H54 (cell line): ENCODE results near the gene SLC9A9.

Experiments
- DNase-seq: peaks from one replicate; pipeline ENCODE4 v3.0.0; 2011; ENCODE audit warnings: low spot score, mixed read lengths; ENCODE audit not compliant: insufficient read length
- FAIRE-seq: peaks from 3 replicates; lab custom pipeline; 2011; peaks lifted over from hg19 to GRCh38; lab: Jason Lieb, UNC
- POLR2A ChIP-seq: IDR thresholded peaks from 2 replicates; pipeline ENCODE4 v1.6.1; 2011; ENCODE audit warnings: low read depth, mild to moderate bottlenecking, low read length

Gene SLC9A9

GRCh38 chr3:143601723-143602484 is 246.4 kb downstream of the SLC9A9 start:
- no peak for DNase-seq
- no peak for TF ChIP-seq POLR2A
- FAIRE-seq, result no peak

- no peak for DNase-seq
- FAIRE-seq, result no peak
- TF ChIP-seq POLR2A, result no peak
These were observed 247.2 kb downstream of the SLC9A9 start for GRCh38 chr3:143600756-143601718.

DNA sequence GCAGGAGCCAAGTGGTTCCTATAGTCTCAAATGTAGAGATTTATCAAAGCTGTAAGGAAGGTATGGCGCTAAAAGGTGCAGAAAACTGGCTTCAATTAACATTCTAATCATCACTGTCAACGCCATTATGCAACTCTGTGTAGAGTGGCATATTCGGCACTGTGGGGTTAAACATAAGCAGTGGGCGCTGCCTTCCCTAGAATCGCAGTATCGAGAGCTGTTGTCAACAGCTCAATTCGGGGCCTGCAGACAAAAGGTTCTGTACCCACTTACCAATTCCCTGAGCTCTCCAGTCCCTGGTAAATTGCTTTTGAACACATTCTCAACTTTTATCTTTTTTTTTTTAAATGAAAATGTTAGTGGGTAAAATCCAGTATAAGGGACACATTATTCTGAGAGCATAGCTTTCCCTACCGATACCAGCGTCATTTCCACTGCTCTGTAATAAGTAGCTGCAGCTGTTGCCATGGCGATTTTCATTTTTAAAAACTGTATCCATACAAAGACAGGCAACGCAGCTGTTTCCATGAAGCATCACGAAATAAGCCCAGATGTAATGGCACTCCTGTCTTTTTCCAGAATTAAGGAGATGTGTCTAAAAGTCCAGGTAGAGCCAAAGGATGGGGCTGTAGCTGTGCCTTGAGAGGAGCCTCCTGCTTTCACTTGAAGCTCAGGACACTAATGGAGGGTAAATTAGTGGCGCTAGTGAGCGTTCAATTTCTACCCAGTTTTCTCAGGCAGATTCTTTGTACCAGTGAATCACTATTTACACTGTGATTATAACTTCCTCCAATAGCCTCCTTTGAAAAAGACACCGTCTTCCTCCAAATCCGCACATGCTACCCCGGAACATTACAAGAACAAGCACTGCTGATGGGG is 250.3 kb downstream of the SLC9A9 start:
- FAIRE-seq (no peak), DNase-seq (no peak)
- no peak for TF ChIP-seq POLR2A

GRCh38 chr3:143596957-143597642 is 251.2 kb downstream of the SLC9A9 start:
- no peak for DNase-seq
- TF ChIP-seq POLR2A, result no peak
- FAIRE-seq, result no peak

DNA sequence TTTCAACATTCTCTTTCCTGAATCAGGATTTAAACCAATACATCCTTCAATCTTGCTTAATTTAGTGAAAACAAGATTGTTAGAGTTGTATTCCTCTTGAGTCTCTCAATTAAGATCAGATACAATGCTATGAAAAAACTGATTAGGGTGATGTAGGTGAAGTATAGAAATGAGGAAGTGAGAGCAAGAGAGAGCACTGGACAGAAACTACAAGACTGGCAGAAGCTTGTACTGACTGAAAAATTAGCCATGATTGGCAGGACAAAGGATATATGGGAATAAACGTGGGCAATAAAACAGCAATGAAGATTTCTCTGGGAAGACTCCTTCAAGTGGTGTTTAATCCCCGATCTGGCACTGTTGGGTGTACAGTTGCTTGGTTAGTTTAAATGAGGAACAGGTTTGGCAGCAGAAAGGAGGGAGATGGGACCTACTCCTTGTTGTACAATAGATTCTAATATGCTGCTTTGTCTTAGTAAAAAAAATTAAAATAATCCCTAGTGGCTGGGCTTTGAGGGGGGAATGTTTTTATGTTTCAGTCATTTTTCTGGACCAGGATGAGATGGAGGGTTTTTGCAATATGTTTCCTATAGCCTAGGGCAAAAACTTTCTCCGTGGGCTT is 252.7 kb downstream of the SLC9A9 start:
- FAIRE-seq (no peak), DNase-seq (no peak)

DNA sequence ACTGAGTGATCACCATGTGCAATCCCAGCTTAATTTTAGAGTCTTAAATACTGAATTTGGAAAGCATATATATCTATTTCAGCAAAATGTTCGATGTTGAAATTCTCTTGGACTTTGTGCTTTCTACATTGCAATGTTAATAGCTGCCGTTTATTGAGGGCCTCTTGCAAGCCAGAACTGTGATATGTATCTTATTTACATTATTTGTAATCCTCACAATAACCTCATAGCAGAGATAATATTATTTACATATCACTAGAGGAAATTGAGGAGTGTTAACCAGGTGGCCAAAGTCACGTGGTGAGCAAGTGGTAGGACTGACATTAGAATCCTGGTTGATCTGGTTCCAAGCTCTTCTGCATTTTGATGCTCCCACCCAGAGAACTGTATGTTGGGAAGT is 254.1 kb downstream of the SLC9A9 start:
- DNase-seq (no peak), FAIRE-seq (no peak)
- no peak for TF ChIP-seq POLR2A

More for the DNA sequence above, 252.7 kb downstream of the SLC9A9 start:
- no peak for TF ChIP-seq POLR2A

DNA sequence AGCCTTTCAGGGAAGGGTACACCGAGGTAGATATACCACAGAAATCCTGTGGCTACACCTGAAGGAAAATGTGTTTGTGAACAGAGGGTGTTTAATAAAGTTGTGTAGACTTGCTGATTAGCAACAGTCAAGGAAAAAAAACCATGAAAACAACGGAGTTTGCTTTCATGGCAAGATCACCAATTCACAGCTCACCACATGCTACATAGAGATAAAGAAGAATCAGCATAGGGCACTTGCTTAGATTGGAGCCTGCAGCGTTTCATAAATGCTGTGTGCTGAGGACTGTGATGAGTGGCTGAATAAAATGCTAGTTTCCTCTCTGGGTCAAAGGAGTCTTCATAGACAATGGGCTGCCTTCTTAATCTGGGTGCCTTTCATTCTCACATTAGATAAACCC is 257.6 kb downstream of the SLC9A9 start:
- TF ChIP-seq POLR2A, result no peak
- DNase-seq, result no peak
- FAIRE-seq, result no peak

- FAIRE-seq (no peak), DNase-seq (no peak)
- no peak for TF ChIP-seq POLR2A
These were observed 261.7 kb downstream of the SLC9A9 start for GRCh38 chr3:143586576-143586975.

DNA sequence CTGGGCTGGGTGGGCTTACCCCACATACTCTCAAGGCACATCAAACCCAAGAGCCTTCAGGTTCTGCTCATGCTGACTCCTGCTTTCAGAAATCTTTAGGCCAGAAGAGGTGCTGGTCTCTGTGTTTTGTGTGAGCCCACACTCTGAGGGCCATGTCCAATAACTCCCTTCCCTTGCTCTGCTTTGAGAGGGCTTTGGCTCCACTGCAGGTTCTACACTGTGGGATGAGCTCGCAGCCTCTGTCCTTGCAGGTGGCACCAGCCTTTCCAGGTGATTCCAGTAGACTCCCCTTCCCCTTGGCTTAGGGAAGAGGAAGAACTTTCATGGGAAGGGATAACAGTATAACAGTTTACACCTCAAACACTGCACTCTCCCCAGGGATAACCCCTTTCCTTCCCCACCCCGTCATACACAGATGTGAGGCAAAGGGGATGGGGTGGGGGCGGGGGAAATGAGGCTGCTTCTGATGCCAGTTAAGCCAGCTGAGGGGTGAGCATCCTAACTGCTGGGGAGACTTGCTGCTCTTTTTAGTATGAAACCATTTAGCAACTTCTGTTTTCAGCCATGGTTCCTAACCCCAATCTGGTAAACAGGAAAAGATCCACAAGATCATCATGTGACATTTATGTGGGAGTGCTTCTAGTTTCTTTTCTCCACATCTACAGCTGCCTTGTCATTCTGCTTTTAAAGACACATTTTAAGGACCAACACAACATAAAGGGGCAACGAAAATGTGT is 262.4 kb downstream of the SLC9A9 start:
- no peak for TF ChIP-seq POLR2A
- DNase-seq (no peak), FAIRE-seq (no peak)

DNA sequence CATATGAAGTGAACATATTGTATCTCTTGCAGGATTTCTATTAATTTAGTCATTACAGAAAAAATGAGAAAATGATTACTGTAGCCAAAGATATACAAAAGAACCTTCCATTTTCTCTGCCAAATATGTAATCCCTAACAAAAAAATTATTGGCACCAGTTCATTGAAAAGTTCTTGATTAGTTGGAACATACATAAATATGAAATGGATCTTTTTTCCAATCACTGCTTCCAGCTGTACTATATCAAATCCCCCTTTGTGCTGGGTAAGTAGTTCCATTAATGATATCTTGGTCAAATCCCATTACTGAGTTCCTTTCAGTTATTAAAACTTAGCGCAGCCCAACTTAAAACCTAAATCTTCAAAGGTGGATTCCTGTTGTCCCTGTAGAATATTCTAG is 263.8 kb downstream of the SLC9A9 start:
- DNase-seq (no peak), FAIRE-seq (no peak)
- no peak for TF ChIP-seq POLR2A

DNA sequence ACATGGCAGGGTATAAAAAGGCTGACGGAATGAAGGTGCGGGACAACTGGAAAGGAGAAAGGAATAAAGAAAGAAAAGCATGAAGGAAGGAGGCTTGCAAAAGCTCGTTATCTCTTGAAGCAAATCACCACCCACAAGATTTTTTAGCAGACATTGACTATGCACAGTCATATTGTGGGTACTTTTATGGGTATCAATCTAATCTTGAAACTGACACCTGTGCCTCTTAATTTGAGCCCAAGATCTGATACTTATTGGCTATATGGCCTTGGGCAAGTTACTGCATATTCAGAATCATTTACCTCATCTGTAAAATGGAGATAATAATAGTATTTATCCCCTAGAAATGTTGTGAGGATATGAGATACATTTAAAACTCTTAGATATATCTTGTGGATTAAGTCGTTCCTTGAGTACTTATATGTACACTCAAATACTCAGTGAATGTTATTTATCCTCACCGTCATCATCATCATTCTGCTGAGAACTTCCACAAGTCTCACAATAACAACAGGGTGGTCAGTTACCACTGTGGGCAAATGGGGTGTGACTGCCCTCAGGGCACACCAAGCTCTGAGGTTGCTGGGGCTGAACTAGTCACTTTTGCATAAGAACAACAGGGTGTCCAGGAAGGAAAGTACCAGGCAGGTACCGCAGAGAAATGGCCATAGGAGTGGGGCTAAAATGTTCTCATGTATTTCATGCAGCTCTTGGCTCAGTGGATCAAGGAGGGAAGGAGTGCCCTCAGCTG is 266.1 kb downstream of the SLC9A9 start:
- DNase-seq (no peak), FAIRE-seq (no peak)
- no peak for TF ChIP-seq POLR2A

DNA sequence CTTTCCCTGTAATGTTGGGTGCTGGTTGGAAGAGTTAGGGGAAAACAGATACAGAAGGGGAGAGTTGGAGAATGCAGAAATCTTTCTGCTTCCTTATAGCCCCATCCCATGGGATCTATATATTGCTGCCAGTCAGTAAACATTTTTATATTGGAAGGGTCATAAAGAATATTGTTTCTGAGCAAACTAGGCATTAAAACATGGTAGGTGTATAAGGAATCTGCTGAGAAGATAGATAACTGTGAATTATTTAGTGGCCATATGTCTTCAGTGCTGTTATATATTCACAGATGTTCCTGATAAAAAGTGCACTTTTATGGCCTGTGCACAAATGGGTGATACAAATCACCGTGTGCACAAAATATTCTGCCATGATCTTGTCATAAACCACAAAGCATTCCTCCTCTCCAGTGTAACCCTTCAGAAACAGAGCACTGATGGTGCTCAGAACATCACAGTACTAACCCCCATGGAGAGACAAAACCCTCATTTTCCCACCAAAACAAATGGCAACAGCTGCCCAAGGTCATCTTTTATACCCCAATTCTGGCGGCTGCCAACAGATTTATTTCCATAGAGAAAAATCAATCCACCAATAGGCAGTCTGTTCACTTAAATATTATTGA is 269.3 kb downstream of the SLC9A9 start:
- TF ChIP-seq POLR2A, result no peak
- FAIRE-seq (no peak), DNase-seq (no peak)
